GM19193 (cell line): ENCODE results near the gene DAB1.

Experiments used
- POLR2A ChIP-seq: IDR thresholded peaks from 4 replicates; pipeline ENCODE4 v1.6.1; 2011; ENCODE audit not compliant: insufficient read depth, insufficient read length; ENCODE audit errors: extremely low read depth

Gene DAB1

GRCh38 chr1:57033222-57034001 lies 390.4 kb downstream of the DAB1 start:
- no peak for TF ChIP-seq POLR2A

GRCh38 chr1:57026624-57027354 lies 397.1 kb downstream of the DAB1 start:
- no peak for TF ChIP-seq POLR2A

GRCh38 chr1:57024855-57025254 lies 399.0 kb downstream of the DAB1 start:
- TF ChIP-seq POLR2A, result no peak

- no peak for TF ChIP-seq POLR2A
Measured at GRCh38 chr1:57024428-57024827, 399.4 kb downstream of the DAB1 start.

DNA sequence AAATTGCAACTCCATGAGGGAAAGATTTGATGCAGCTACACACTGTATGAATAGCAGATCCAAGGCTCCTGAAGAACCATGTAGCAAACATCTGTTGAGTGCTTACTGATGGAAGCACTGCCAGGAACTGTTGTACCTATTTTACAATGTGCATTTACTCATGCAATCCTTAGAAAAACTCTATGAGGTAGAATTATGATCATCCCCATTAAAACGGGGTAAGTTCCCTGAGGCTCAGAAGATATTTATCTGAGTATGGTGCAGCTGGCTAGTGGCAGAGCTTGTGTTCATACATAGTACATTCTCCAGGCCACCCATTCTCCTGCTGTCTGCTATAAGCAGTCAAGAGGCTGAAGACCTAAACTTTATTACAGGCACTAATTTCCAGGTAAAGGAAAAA lies 403.6 kb downstream of the DAB1 start:
- TF ChIP-seq POLR2A, result no peak

DNA sequence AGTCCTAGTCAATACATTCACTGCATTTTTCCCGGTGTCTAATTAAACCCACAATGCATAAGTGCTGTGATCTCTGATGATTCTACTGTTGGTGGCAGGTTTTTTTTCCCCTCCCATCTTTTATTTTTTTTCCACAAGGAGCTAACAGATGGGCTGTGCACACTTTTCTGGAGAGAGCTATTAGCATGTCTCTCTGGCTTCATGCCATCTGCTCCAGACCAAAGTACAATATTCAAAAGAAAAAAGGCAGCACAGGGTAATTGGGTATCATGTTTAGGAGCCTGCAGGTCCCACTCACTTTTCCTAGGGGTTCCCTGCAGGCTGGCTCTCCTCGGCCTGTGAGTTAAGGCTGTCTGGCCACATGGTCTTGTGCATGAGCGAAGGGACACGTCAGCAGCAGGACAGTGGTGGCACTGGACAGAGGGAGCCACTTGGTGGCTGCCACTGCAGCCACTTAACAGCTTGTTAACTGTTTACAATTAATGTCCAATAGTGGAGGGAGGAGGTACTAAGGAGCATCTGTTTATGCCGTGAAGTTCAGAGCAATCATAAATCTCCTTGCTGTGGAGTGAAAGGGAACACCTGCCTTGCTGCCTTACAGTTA lies 404.5 kb downstream of the DAB1 start:
- no peak for TF ChIP-seq POLR2A

GRCh38 chr1:57018119-57018518 lies 405.7 kb downstream of the DAB1 start:
- no peak for TF ChIP-seq POLR2A

- no peak for TF ChIP-seq POLR2A
Measured at GRCh38 chr1:57017717-57018116, 406.1 kb downstream of the DAB1 start.

- no peak for TF ChIP-seq POLR2A
Measured at GRCh38 chr1:57017200-57017599, 406.7 kb downstream of the DAB1 start.

- TF ChIP-seq POLR2A, result no peak
Measured at GRCh38 chr1:57015071-57015470, 408.8 kb downstream of the DAB1 start.

DNA sequence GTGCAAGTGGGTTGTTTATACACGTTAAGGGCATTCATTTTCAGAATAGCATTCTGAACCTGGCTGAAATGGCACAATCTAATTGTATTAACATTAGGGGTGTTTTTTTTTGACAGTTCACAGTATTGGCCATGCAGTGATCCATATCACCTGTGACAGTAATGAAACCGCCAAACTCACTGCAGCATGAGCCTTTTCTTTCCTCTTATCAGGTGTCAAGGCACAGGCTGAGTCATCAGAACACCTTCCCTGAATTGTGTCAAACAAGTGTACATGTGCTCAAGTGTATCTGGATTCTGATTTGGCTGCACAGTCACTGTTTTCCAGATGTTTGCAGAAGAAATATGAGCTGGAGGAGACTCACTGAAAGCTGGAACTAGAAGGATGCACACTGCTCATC lies 410.3 kb downstream of the DAB1 start:
- no peak for TF ChIP-seq POLR2A

DNA sequence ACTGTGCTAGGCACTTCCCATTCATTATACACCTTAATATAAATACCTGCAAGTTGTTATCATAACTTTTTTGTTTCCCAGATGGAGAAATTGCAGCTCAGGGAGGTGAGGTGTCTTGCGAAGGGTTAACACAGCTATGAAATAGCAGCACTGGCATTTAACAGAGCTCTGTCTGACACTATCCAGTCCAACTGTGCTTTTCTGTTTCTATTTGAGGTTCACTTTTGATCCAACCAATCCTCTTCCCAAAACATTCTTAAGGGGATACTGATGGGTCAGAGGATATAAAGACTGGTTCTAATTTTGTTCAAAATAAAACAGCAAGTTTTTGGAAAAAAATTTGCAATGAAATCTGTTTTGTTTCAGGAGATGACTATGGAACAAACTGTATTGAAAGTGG lies 411.5 kb downstream of the DAB1 start:
- TF ChIP-seq POLR2A, result no peak

DNA sequence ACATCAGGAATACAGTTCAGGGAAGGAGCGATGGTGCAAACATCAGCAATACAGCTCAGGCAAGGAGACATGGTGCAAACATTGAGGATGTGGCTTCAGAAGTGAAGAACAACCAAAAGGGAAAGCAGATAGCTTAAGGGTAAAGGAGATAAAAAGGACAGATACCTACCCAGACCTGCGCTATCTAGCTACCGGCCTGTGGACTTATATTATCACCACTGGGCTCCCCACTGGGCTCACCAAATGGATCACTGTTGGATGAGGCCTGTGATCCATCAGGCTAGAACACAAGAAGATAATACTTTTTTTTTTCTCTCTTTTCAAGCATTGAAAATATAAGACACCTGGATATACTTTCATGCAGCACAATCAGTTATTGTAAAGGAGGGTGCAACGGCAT lies 413.3 kb downstream of the DAB1 start:
- TF ChIP-seq POLR2A, result no peak

GRCh38 chr1:57007948-57008347 lies 415.9 kb downstream of the DAB1 start:
- TF ChIP-seq POLR2A, result no peak

GRCh38 chr1:57007472-57007871 lies 416.4 kb downstream of the DAB1 start:
- TF ChIP-seq POLR2A, result no peak
